LHCN-M2 (cell line): Measurements from ENCODE around the gene USP40. TPM values are rescaled to one million over a fixed set of nuclear protein-coding genes. Genes with fewer than 3 reads are reported as not detected.
"Not testable (repeated sequence)": the region's sequence is repeated elsewhere in the genome, so short reads cannot be mapped to it uniquely, and the experiment has no call there.

ENCODE experiments used
- DNase-seq: peaks from one replicate; pipeline ENCODE4 v3.0.0-alpha.2; 2012; ENCODE audit warnings: low read depth
- polyA plus RNA-seq: library from polyadenylated mRNA; unstranded; fragments of >200 nt; gene quantifications from one replicate; pipeline ENCODE4 v1.2.1, GENCODE V29; 2012; ENCODE audit warnings: missing spikeins
- total RNA-seq: library from RNA; depleted of rRNA; stranded (reverse); fragments of >200 nt; gene quantifications from 2 replicates; pipeline ENCODE4 v1.2.3, GENCODE V29; 2014; rRNA removed

USP40 gene
- 28.5 and 30.0 TPM in 2 replicates for total RNA-seq
- 13.3 TPM for polyA plus RNA-seq

GRCh38 chr2:233566141-233566956 is at the start of gene USP40:
USP40 (minus strand) TSS chr2:233566782; CDS start chr2:233565554, 1,228 bp downstream.
- DNase-seq = peak; percentile 88

- DNase-seq = no peak
Measured at GRCh38 chr2:233611284-233611683, 44.7 kb upstream of the USP40 start.

DNA sequence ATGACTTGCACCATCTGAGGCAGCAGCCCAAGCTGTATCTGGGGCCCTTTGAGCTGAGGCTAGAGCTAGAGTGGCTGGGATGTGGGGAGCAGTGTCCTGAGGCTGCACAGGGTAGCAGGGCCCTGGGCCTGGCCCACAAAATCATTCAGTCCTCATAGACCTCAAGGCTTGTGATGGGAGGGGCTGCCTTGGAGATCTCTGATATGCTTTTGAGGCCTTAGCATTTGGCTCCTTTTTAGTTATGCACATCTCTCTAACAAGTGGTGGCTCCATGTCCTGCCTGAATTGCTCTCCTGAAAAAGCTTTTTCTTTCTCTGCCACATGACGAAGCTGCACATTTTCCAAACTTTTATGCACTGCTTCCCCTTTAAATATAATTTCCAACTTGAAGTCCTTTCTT is 39.1 kb upstream of the USP40 start:
- no peak for DNase-seq

DNA sequence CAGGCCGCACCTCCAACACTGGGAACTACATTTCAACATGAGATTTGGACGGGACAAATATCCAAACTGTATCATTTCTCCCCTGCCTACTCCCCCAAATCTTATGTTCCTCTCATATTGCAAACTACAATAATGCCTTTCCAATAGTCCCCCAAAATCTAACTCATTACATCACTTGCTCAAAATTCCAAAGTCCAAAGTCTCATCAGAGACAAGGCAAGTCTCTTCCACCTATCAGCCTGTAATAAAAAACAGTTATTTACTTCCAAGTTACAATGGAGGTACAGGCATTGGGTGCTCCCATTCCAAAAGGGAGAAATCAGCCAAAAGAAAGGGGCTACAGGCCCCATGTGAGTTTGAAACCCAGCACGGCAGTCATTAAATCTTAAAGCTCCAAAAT is 38.2 kb upstream of the USP40 start:
- no peak for DNase-seq

DNA sequence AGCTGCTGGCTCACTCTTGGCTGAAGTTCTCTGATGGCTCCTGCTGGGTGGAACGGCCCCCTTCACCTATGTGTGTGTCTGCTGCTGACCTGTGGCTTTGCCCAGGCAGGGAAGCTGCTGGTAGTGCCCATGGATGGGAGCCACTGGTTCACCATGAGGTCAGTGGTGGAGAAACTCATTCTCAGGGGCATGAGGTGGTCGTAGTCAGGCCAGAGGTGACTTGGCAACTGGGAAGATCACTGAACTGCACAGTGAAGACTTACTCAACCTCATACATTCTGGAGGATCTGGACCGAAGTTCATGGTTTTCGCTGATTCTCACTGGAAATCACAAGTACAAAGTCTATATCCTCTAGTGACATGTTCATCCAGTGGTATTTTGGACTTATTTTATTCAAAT is 36.9 kb upstream of the USP40 start:
- DNase-seq = no peak

DNA sequence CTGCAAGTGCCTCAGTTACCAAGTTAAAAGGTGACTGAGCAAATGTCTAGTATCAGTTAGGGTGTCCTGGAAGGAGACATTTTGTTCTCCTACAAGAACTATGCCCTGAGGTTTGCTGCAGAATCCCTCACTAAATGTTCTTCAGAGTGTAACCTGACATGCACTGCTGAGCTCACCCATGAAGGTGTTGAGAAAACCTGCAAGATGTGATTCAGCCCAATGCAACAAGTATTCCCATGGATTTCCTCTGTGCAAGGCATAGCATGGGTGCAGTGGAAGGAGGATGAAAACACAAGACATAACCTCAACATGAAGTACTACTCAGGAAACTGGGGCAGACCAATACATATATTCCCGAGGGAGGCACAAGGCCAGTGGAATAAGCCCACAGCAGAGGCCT is 35.5 kb upstream of the USP40 start:
- no peak for DNase-seq

DNA sequence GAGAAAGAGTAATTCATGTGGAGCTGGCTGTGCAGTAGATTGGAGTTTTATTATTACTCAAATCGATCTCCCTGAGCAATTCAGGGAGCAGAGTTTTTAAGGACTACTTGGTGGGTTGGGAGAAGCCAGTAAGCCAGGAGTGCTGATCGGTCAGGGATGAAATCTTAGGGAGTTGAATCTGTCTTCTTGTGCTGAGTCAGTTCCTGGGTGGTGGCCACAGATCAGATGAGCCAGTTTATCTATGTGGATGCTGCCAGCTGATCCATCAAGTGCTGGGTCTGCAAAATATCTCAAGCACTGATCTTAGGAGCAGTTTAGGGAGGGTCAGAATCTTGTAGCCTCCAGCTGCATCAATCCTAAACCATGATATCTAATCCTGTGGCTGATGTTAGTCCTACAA is 33.8 kb upstream of the USP40 start:
- no peak for DNase-seq

GRCh38 chr2:233598952-233599351 is 32.4 kb upstream of the USP40 start:
- no peak for DNase-seq

- no peak for DNase-seq
Measured at GRCh38 chr2:233597522-233597921, 30.9 kb upstream of the USP40 start.

DNA sequence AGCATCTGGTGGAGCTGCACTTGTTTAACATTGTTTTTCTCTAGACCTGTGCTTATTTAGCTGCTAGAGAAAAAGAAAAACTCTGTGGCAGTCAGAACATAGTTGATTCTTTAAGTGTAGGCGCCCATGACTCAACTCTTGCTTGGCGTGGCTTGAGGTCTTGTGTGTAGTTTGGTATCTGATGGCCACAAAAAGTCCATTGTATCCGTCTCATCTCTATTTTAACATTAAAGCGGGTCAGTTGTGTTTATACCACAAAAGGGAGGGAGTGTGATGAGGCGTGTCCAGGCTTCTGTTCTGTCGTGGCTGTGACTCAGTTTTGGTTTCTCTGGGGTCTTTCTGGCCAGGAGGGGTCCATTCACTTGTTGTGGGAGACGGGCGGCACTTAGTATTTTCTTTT is 26.6 kb upstream of the USP40 start:
- DNase-seq = no peak

DNA sequence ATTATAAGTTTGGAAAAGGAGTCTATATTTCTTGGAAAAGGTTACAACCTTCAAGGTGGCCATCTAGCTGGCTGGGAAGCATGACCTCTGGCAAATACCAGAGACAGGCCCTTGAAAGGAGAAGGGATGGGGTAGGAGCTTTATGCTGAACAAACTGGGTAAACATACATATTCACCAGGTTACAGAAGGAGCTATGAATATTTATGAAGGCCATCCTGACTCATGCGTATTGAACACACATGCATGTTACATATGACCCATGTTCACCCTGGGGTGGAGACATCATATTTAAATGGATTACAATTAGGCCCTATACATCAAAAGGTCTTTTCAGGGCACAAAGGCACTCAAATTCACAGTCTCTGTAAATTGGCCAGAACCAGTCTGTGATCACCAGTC is 26.1 kb upstream of the USP40 start:
- DNase-seq = not testable (repeated sequence)

GRCh38 chr2:233588400-233588799 is 21.8 kb upstream of the USP40 start:
- DNase-seq = no peak

DNA sequence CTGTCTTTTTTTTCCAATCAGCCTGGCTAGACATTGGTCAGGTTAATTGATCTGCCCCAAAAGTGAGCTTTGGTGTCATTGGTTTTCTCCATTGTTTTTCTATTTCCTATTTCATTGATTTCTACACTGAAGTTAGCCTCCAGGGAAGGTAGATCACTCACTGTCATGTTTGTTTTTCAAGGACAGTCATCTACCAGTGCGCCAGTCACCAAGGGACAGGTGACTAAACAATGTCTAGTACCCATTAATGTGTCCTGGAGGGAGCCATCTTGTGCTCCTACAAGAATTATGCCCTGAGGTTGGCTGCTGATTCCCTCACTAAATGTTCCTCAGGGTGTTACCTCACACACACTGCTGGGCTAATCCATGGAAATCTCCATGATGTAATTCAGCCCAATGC is 17.6 kb upstream of the USP40 start:
- DNase-seq = no peak

DNA sequence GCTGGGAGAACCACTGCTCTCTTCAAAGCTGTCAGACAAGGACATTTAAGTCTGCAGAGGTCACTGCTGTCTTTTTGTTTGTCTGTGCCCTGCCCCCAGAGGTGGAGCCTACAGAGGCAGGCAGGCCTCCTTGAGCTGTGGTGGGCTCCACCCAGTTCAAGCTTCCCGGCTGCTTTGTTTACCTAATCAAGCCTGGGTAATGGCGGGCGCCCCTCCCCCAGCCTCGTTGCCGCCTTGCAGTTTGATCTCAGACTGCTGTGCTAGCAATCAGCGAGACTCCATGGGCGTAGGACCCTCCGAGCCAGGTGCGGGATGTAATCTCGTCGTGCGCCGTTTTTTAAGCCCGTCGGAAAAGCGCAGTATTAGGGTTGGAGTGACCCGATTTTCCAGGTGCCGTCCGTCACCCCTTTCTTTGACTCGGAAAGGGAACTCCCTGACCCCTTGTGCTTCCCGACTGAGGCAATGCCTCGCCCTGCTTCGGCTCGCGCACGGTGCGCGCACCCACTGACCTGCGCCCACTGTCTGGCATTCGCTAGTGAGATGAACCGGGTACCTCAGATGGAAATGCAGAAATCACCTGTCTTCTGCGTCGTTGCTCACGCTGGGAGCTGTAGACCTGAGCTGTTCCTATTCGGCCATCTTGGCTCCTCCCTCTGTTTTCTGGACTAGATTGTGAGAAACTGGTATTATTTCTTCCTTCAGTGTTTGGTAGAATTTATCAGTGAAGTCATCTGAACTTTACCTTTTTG is 16.8 kb upstream of the USP40 start:
- DNase-seq = not testable (repeated sequence)

- DNase-seq = not testable (repeated sequence)
Measured at GRCh38 chr2:233577341-233577740, 10.8 kb upstream of the USP40 start.

DNA sequence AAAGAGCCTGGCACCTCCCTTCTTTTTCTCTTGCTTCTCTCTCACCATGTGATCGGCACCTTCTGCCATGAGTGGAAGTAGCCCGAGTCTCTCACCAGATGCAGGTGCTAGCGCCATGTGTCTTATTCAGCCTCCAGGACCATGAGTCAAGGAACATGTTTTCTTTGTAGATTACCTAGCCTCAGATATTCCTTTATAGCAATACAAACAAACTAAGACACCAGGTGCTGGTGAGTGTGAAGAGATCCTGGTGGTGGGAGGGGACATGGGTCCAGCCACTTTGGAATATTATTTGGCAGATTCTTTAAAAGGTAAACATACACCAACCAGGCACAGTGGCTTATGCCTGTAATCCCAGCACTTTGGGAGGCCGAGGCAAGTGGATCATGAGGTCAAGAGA is 5.9 kb upstream of the USP40 start:
- DNase-seq = no peak

GRCh38 chr2:233571462-233571861 is 4.9 kb upstream of the USP40 start:
- no peak for DNase-seq

DNA sequence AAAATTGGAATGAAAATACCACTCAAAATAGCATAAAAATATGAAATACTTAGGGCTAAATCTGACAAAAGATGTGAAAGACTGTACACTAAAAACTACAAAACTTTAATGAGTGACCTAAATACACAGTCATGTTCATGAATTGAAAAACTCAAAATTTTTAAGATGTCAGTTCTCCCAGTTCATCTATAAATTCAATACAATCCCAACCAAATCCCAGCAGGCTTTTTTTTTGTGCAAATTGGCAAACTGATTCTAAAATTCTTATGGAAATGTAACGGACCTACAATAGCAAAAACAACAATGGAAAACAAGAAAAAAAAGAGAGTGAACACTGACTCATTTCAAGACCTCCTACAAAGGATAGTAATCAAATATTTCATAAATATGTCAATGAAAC is 4.4 kb upstream of the USP40 start:
- no peak for DNase-seq

- DNase-seq = peak; percentile 64
Measured at GRCh38 chr2:233565685-233566140, 869 bp downstream of the USP40 start.

- DNase-seq = peak; percentile 34
Measured at GRCh38 chr2:233563663-233564430, 2.7 kb downstream of the USP40 start.

GRCh38 chr2:233556881-233557736 is 9.5 kb downstream of the USP40 start:
- peak; percentile 88 for DNase-seq
